Inferior parietal cortex (tissue), 1 donor: Measurements from ENCODE around the gene PDCD4.
"Not testable (repeated sequence)": the region's sequence is repeated elsewhere in the genome, so short reads cannot be mapped to it uniquely, and the experiment has no call there.

Source experiments
- DNase-seq: peaks from one replicate; pipeline ENCODE4 v3.0.0-alpha.2; 2016; ENCODE audit errors: extremely low spot score

PDCD4 gene

DNA sequence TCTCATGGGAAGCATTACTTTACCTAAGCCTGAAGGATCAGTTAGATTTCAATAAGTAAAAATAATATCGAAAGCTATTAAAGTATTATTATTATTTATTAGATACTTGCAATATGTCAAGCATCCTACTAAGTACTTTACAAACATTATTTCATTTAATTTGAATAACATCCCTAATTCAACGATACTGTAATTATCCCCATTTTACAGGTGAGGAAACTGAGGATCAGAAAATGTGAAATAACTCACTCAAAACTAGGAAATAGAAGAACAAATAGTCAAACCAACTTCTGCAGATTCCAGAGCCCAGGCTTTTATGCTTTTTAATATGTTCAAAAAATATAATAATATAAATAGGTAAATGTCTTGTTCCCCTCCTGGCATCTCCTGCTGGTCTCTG, 10.3 kb upstream of the PDCD4 start:
- no peak for DNase-seq

DNA sequence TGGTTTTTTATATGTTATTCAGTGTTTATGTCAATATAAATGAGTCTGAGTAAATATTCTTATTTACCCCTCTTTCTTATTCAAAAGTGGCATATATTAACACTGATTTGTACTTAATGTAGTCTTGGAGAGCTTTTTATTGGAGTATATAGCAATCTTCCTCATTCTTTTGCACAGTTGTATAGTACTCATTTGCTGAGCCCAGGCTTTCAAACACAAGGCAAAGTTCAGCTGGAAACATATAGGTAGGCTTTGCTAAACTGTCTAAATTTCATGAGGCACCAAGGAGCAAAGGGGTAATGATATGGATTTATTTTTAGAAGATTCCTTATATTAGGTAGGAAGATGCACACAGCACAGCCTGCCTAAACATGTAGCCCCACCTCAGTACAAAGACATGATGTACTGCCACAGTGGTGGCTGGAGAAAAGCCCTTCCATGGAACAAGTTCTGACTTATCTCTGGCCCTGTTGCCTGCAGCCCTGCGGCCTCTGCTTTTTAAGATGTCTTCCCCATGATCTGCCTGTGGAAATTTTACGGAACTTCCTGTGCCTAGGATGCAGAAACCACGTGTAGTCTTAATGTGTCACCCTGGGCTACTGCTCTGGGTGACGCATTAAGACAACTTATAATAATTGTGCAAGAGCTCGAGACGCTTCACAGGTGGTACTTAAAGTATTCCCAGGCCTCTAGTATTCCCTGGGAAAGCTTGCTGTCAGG, 9.6 kb upstream of the PDCD4 start:
- DNase-seq = no peak

DNA sequence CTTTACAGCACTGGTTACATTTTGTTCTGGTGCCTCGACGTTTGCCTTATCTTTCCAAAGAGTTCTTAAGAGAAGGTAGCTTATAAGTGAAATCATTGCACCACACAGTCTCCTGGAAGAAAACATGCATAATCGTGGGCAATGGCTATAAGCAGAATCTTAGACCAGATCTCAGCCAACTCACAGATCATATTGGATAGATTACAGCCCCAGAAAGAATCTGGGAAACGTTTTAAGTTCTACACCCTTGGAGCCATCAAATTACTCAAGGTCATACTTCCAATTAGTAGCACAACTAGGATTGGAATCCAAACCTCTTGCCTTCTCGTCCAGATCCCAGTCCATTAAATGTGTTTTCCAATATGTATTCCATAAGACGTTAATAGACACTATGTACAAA, 8.8 kb upstream of the PDCD4 start:
- no peak for DNase-seq

- DNase-seq = no peak
Measured at GRCh38 chr10:110863361-110863760, 8.4 kb upstream of the PDCD4 start.

- no peak for DNase-seq
Measured at GRCh38 chr10:110863956-110864355, 7.8 kb upstream of the PDCD4 start.

- no peak for DNase-seq
Measured at GRCh38 chr10:110864662-110865140, 7.0 kb upstream of the PDCD4 start.

GRCh38 chr10:110865186-110865808, 6.4 kb upstream of the PDCD4 start:
- DNase-seq = no peak

GRCh38 chr10:110865809-110866482, 5.8 kb upstream of the PDCD4 start:
- no peak for DNase-seq

- DNase-seq = not testable (repeated sequence)
Measured at GRCh38 chr10:110867011-110867806, 4.5 kb upstream of the PDCD4 start.

DNA sequence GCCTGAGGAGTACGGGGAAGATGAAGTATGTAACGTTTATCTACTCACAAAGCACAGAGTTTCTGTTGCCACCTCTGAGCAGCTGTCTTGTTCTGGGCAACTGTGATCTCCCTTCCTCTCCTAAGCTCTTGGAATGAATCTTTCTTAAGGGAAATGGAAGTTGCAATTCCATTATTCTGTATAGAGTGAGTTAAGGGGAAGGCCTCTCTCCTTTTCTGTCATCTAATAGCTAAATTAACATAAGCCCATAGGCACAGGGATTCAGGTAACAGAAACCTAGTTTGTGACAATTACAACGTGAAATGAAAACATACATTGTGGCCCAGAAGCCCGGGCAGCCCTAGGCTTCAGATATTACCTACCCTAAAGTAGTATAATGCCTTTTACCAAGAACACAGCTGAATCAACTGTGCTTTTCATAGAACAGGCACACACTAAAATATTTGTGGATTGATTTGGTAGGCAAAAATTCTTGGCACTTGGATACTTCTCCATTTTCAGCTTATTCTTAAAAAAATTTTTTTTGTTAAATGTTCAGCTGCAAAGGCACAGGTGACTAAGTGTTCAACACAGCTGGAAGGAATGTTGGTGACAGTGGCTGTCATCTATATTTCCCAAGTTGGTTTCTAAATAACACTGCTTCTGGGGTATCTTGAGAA, 3.8 kb upstream of the PDCD4 start:
- DNase-seq = no peak

DNA sequence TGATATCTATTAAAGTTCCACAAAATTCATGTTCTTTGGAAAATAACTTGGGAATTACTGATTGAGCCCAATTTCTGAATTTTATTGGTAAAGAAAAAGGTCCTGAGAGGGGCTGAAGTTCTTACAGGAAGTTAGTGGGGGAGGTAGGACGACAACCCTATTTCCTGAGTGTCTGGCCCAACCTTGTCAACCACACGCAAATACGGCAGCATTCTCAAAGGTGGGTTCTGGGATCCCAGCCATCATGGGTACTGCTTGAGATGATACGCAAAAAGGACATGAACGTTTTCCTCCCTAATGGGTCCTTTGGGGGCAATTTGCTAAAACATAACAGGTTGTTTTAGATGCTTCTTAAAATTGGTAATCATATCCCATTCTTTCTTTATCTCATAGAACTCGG, 2.7 kb upstream of the PDCD4 start:
- no peak for DNase-seq

GRCh38 chr10:110870823-110871297, 868 bp upstream of the PDCD4 start:
- no peak for DNase-seq

- peak; percentile 52 for DNase-seq
Measured at GRCh38 chr10:110872145-110872983, 636 bp downstream of the PDCD4 start.

GRCh38 chr10:110872984-110873923, 1.5 kb downstream of the PDCD4 start:
- no peak for DNase-seq

- no peak for DNase-seq
Measured at GRCh38 chr10:110873951-110874350, 2.2 kb downstream of the PDCD4 start.

DNA sequence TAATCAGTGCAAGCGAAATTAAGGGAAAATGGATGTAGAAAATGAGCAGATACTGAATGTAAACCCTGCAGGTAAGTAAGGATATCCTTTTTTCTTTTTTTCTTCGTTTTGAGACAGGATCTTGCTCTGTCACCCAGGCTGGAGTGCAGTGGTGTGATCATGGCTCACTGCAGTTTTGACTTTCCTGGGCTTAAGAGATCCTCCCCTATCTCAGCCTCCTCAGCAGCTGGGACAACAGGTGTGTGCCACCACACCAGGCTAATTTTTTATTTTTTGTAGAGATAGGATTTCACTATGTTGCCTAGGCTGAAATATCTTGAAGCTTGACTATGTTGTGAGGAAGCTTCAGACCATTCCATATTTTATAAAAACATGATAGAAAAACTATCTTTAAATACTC, 4.3 kb downstream of the PDCD4 start:
- DNase-seq = no peak

- DNase-seq = no peak
Measured at GRCh38 chr10:110876788-110877187, 5.1 kb downstream of the PDCD4 start.

- DNase-seq = no peak
Measured at GRCh38 chr10:110880012-110880411, 8.3 kb downstream of the PDCD4 start.

GRCh38 chr10:110881247-110881646, 9.5 kb downstream of the PDCD4 start:
- no peak for DNase-seq
